Right lobe of liver (tissue), 6 donors: ENCODE measurements around the gene STIL. TPM values are rescaled to one million over a fixed set of nuclear protein-coding genes. Genes with fewer than 3 reads are reported as not detected.

Experiments used
- ATAC-seq, 4 donors: fragments of 200-7000 bp; cut with Tn5 transposase; one replicate each; pipeline ENCODE4 v1.9.1; 2020; ENCODE audit warnings: mild to moderate bottlenecking in 4 of 4, moderate library complexity in 4 of 4
- DNase-seq, 3 donors: peaks; one replicate each; pipeline ENCODE4 v3.0.0-alpha.2; 2020
- H3K27ac ChIP-seq, 3 donors: fragments of 200-600 bp; one replicate each; pipeline ENCODE4 v1.8.0; 2022
- H3K27me3 ChIP-seq, 2 donors: fragments of 200-600 bp; one replicate each; pipeline ENCODE4 v1.8.0; 2022
- H3K36me3 ChIP-seq, 4 donors: fragments of 200-600 bp; sonication (generic) in 1 of 4; one replicate each; pipeline versions ENCODE4 v1.5.1 to v1.8.0; 2017 to 2022; ENCODE audit warnings: control low read depth in 1 of 4
- H3K4me1 ChIP-seq, 4 donors: fragments of 200-600 bp; sonication (generic) in 1 of 4; one replicate each; pipeline versions ENCODE4 v1.5.1 to v1.8.0; 2017 to 2022; ENCODE audit warnings: control low read depth in 1 of 4
- H3K4me3 ChIP-seq, 3 donors: fragments of 200-600 bp; one replicate each; pipeline ENCODE4 v1.8.0; 2022
- H3K9me3 ChIP-seq, 4 donors: fragments of 200-600 bp; sonication (generic) in 1 of 4; one replicate each; pipeline versions ENCODE4 v1.5.1 to v1.8.0; 2017 to 2022; ENCODE audit warnings: control low read depth in 1 of 4
- CTCF ChIP-seq, 4 donors: fragments of 200-600 bp in 3 of 4; fragments of 450-650 bp in 1 of 4; IDR thresholded peaks; one replicate each; pipeline versions ENCODE4 v1.5.1 to v1.8.0; 2016 to 2022; ENCODE audit warnings: antibody characterized with exemption in 4 of 4, mild to moderate bottlenecking in 2 of 4
- POLR2A ChIP-seq: fragments of 450-650 bp; IDR thresholded peaks from one replicate; pipeline ENCODE4 v1.6.1; 2017; ENCODE audit warnings: antibody characterized with exemption, mild to moderate bottlenecking
- WGBS: methylation state at CpG from one replicate; pipeline ENCODE4 v1.1.6; 2018; ENCODE audit warnings: low coverage, low lambda C conversion rate; ENCODE audit not compliant: insufficient coverage; ENCODE audit errors: missing lambda C conversion rate; 5-methylcytosine and 5-hydroxymethylcytosine counted together
- intact Hi-C, 2 donors: fragments of 100-400 bp; cut with DNase I; formaldehyde crosslinking; loops; one replicate each; pipeline versions ENCODE4 v1.11.2 to v1.14.1; 2022
- total RNA-seq, 6 experiments: library from RNA; depleted of rRNA in 2 of 6; stranded (reverse); fragments of >200 nt in 2 of 6; fragmentation: NEBNext Ultra II Directional in 3 of 6; extraction: Animal tissue kit (Norgen Biotek cat#: 25700) in 3 of 6; gene quantifications; one replicate each; pipeline versions ENCODE4 v1.1.0 to v1.2.4, GENCODE V29; 2016 to 2023
- donor health status: DM: no; HTN: yes; CAD: no.
- donor health status: DM: no; HTN: no; CAD: no.
- donor health status: DM: no; HTN: no; CAD: no.
- donor health status: DM: no; HTN: yes; CAD: no.
- donor health status: DM: no; HTN: yes; CAD: no.

The STIL gene
- total RNA-seq, 6 experiments from 2014 or later, result 0.61 to 2.5 (median 0.87) TPM

- Histone ChIP-seq H3K4me3 (no peak overlapping the region), H3K9me3 (no peaks in the 10 kb centered on the region), H3K27me3 (no peaks in the 10 kb centered on the region), H3K4me1 (no peaks in the 10 kb centered on the region), H3K36me3 (no peaks in the 10 kb centered on the region), H3K27ac (no peak overlapping the region)
- DNase-seq, result peak in 1 of 3 donors; percentile 52
- 86% methylated on average over 1 of the region's 1 CpG for WGBS
- intact Hi-C loops, result no loop called here
- TF ChIP-seq CTCF (IDR thresholded peaks at IDR 0.05) (peak; percentile 62 to 75 (median 65)), POLR2A (no peak)
- ATAC-seq, result peak; percentile 72 to 88 (median 80)
Measured at GRCh38 chr1:47262787-47263413, 51.0 kb downstream of the STIL start.

GRCh38 chr1:47257224-47257623 is 56.7 kb downstream of the STIL start:
- WGBS, result 68% methylated on average over 2 of the region's 2 CpGs
- Histone ChIP-seq H3K27ac (no peak overlapping the region), H3K4me1 (no peaks in the 10 kb centered on the region), H3K27me3 (no peaks in the 10 kb centered on the region), H3K36me3 (no peaks in the 10 kb centered on the region), H3K9me3 (no peaks in the 10 kb centered on the region), H3K4me3 (no peak overlapping the region)
- DNase-seq (no peak), ATAC-seq (no peak)
- no peak for TF ChIP-seq POLR2A
- TF ChIP-seq CTCF (IDR thresholded peaks at IDR 0.05), result no peak
- intact Hi-C loops, result no loop called here

- Histone ChIP-seq H3K9me3 (no peaks in the 10 kb centered on the region), H3K36me3 (no peaks in the 10 kb centered on the region), H3K27ac (no peak overlapping the region), H3K4me3 (no peak overlapping the region), H3K27me3 (no peaks in the 10 kb centered on the region), H3K4me1 (no peaks in the 10 kb centered on the region)
- 93% methylated on average over 5 of the region's 5 CpGs for WGBS
- ATAC-seq, result no peak
- no peak for DNase-seq
- intact Hi-C loops, result no loop called here
- TF ChIP-seq POLR2A, result no peak
- TF ChIP-seq CTCF (IDR thresholded peaks at IDR 0.05), result no peak
Measured at GRCh38 chr1:47252795-47253194, 61.2 kb downstream of the STIL start.

- intact Hi-C loops, result no loop called here
- TF ChIP-seq POLR2A (no peak), CTCF (IDR thresholded peaks at IDR 0.05) (no peak)
- H3K36me3 ChIP-seq, result no peaks in the 10 kb centered on the region
- no peaks in the 10 kb centered on the region for H3K27me3 ChIP-seq
- no peak for ATAC-seq
- no peak for DNase-seq
- H3K9me3 ChIP-seq, result no peaks in the 10 kb centered on the region
- no peak overlapping the region for H3K4me3 ChIP-seq
- 57% methylated on average over 1 of the region's 1 CpG for WGBS
- H3K27ac ChIP-seq, result no peak overlapping the region
- no peaks in the 10 kb centered on the region for H3K4me1 ChIP-seq
Measured at GRCh38 chr1:47252369-47252768, 61.6 kb downstream of the STIL start.
